ENCODE data around the gene GABARAPL1. TPM values are rescaled to one million over a fixed set of nuclear protein-coding genes. Genes with fewer than 3 reads are reported as not detected.

Gene GABARAPL1
- total RNA-seq, 1 donor from 2014 or later: 4.2 TPM

DNA sequence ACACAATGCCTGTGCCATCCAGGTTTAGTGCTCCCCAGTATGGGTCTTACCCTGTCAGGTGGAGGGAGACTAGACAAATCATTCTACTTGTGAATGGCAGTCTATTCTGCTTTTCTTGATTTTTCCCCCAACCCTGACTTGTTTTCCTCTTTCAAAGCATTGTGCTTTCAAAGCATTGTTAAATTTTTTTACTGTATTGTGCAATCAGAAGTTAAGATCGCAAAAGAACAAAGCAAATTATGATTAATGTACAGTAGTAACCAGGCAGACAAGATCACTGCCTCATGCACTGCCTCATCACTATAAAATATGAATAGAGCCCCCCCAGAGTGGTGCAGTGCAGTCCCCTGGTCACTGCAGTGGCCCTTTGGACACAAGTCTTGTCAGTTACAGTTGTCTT, 14.1 kb downstream of the GABARAPL1 start:
- intact Hi-C loops (cut with micrococcal nuclease): no loop called here

DNA sequence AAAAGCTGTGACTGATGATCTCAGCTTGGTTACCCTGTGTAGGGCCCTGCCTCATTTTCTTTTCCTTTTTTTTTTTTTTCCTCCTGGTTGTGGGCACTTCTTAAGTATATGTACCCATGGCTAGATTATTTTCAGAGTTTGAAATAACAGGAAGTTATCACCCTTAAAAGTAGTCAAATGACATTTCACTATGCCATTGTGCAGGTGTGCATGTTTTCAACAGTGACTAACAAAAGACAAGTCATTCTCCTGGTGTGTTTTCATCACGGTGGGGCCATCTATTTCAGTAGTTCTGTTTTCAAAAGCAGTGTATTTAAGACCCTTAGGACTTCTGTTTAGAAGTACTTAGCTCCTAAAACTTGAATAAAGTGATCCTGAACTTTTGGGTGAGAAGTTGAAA, 15.0 kb downstream of the GABARAPL1 start:
- intact Hi-C loops (cut with micrococcal nuclease): no loop called here

DNA sequence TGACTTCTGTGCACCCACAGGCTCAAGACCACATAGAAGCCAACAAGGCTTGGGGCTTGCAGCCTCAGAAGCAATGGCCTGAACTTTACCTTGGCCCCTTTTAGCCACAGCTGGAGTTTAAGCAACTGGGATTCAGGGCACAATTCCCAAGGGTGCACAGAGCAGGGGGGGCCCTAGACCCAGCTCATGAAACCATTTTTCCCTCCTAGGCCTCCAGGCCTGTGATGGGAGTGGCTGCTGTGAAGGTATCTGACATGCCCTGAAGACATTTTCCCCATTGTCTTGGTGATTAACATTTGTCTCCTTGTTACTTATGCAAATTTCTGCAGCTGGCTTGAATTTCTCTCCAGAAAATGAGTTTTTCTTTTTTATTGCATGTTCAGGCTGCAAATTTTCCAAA, 21.9 kb downstream of the GABARAPL1 start:
- intact Hi-C loops (cut with micrococcal nuclease): no loop called here

DNA sequence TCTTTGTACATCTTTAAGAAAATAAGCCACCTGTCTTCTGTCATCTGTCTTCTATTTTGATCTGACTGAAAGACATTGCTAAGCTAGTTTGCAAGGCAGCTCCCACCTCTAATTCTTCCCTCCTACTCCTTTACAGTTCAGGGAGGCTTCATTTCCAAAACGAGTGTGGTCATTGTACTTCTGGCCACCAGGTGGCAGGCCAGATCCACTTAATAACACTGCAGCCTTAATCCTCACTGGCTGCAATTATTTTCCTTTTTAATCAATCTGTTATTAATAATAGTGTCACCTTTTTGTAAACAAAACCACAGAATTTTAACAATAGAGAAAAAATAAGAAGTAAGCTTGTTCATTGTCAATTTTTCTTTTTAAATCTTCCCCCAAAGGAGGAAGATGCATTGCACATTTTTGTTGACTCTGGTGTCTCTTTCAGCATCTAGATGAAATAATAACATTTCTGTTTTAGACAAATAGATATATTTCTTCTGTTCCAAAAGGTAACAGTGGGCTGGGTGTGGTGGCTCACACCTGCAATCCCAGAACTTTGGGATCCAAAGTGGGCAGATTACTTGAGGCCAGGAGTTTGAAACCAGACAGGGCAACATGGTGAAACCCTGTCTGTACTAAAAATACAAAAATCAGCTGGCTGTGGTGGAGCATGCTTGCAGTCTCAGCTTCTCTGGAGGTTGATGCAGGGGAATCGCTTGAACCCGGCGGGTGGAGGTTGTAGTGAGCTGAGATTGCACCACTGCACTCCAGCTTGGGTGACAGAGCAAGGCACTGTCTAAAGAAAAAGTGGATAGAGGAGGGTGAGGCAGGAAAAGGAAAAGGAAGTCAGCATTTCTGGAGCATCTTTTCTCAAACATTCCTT, 23.3 kb downstream of the GABARAPL1 start:
- intact Hi-C loops (cut with micrococcal nuclease): loop anchor here (1.0 kb wide), 6 partner anchors 23 to 1250 kb away; partner anchors contain the start of gene STYK1

DNA sequence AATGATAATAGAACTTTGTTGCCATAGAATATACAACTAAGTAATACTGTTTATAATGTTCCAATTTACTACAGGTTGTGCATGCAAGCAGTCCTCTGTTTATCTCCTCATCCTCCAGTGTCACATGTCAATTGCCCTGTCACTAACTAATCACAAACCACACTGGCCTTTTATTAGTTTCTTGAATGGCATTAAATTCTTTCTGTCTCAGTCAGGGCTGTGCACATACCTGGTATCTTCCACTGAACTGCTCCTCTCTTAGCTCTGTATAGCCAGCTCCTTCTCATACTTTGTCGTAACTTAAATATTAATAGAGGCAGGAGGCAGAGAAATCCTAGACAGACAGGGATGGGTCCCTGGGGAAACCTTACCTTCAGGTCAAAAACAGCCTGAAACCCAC, 24.0 kb downstream of the GABARAPL1 start:
- intact Hi-C loops (cut with micrococcal nuclease): no loop called here

- intact Hi-C loops (cut with micrococcal nuclease): no loop called here
Measured at GRCh38 chr12:10238526-10238925, 25.8 kb downstream of the GABARAPL1 start.

- intact Hi-C loops (cut with micrococcal nuclease): loop anchor here (5.0 kb wide), 1 partner anchor 61 kb away; no protein-coding TSS in a partner anchor
Measured at GRCh38 chr12:10241290-10241689, 28.6 kb downstream of the GABARAPL1 start.

GRCh38 chr12:10241727-10242126, 29.1 kb downstream of the GABARAPL1 start:
- intact Hi-C loops (cut with micrococcal nuclease): loop anchor here (5.0 kb wide), 1 partner anchor 61 kb away; no protein-coding TSS in a partner anchor

DNA sequence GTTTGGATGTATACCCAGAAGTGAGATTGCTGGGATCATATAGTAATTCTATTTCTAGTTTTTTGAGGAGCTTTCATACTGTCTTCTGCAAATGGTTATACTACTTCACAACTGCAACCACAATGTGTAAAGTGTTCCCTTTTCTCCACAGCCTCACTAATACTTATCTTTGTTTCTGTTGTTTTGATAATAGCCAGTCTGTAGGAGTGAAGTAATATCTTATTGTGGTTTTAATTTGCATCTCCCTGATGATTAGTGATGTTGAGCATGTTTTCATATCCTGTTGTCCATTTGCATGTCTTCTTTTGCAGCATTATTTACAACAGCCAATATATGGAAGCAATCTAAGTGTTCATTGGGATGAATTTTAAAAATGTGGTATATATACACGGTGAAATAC, 29.9 kb downstream of the GABARAPL1 start:
- intact Hi-C loops (cut with micrococcal nuclease): loop anchor here (5.0 kb wide), 1 partner anchor 60 kb away; no protein-coding TSS in a partner anchor

- intact Hi-C loops (cut with micrococcal nuclease): loop anchor here (5.0 kb wide), 1 partner anchor 58 kb away; no protein-coding TSS in a partner anchor
Measured at GRCh38 chr12:10243818-10244520, 31.3 kb downstream of the GABARAPL1 start.

GRCh38 chr12:10247436-10248058, 34.9 kb downstream of the GABARAPL1 start:
- intact Hi-C loops (cut with micrococcal nuclease): no loop called here

GRCh38 chr12:10249690-10250455, 37.2 kb downstream of the GABARAPL1 start:
- intact Hi-C loops (cut with micrococcal nuclease): no loop called here

DNA sequence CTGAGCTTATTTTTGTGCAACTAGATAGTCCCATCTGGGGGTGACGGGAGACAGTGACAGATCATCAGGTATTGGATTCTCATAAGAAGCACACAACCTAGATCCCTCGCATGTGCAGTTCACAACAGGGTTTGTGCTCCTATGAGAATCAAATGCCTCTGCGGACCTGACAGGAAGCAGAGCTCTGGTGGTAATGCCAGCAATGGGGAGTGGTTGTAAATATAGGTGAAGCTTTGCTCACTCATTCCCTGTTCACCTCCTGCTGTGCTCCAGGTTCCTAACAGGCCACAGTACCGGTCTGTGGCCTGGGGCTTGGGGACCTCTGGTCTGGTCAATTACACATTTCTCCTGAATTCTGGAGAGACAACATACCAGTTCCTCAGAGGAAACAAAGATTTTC, 39.0 kb downstream of the GABARAPL1 start:
- intact Hi-C loops (cut with micrococcal nuclease): loop anchor here (2.0 kb wide), 1 partner anchor 31 kb away; no protein-coding TSS in a partner anchor

DNA sequence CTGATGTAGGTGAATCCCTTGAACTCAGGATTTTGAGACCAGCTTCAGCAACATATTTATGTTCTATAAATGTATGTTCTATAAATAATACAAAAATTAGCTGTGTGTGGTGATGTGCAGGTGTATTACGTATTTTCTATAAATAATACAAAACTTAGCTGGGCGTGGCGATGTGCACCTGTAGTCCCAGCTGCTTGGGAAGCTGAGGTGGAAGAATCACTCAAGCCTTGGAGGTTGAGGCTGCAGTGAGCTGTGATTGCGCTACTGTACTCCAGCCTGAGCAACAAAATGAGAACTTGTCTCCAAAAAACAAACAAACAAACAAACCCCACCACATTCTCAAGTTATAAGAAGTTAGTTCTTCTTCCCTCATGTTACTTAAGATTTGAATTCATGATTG, 39.5 kb downstream of the GABARAPL1 start:
- intact Hi-C loops (cut with micrococcal nuclease): loop anchor here (2.0 kb wide), 1 partner anchor 31 kb away; no protein-coding TSS in a partner anchor

- intact Hi-C loops (cut with micrococcal nuclease): no loop called here
Measured at GRCh38 chr12:10256064-10256463, 43.4 kb downstream of the GABARAPL1 start.

DNA sequence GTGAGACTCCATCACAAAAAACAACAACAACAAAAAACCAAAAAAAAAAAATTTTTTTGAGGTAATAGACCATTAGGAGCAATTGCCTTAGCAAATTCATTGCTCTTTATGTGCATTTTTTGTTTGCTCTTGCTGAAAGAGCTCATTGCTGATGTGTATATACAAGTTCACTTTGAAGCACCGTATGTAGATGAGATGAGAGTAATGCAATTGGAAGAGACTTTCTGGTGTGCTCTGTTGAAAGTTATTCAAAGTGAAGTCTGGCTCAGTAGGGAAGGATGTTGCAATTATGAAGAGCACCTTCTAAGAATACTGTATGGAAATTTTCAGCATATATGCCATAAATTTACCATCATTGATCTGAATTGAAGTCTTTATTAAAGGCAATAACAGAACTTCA, 48.2 kb downstream of the GABARAPL1 start:
- intact Hi-C loops (cut with micrococcal nuclease): no loop called here

GRCh38 chr12:10268037-10268436, 55.4 kb downstream of the GABARAPL1 start:
- intact Hi-C loops (cut with micrococcal nuclease): no loop called here

- intact Hi-C loops (cut with micrococcal nuclease): no loop called here
Measured at GRCh38 chr12:10272467-10272866, 59.8 kb downstream of the GABARAPL1 start.
